Measurements from ENCODE around the gene PLEKHB1. TPM values are rescaled to one million over a fixed set of nuclear protein-coding genes. Genes with fewer than 3 reads are reported as not detected.

PLEKHB1 gene
- total RNA-seq, 1 experiment from 2014 or later: 22.9 TPM

DNA sequence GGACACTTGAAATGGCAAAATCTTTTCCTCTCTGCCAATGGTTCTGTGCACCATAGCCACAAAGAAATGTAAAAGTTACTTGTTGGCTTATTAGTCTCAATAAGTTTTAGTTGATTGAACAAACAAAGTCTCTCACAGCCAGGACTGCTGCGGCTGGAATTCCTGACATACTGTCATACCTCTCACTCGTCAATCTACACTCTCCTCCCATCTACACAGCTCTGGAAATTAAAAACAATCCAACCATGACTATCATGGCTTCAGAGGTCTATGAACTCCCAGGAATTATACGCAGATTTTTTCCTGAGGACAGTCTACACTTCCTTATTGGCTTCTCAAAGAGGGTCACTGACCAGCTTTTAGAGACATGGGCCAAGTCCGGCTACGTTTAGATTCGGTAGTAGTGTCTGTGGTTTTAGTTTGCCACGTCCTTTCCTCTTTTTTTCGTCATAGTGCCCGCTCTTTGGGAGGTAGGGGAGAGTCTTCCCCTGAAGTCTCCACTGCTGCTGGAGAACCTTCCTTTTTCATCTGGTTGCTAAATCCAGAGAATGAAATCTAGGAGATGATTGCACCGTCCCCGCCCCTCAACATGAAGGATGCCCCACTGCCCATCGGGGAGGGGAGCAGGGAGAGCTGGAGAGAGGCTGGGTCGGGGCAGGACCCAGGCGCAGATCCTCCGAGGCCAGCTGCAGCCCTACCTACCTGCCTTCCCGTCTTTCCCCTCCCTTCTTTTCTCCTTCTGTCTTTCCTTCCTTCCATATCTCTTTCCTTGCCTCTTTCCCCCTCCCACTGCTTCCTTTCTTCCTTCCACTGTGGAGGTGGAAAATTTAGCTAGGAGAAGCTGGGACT is 1.0 kb upstream of the PLEKHB1 start:
- H3K36me3 ChIP-seq (ENCODE audit: control insufficient read depth in 1 of 2, insufficient read depth in 2 of 2, low read length in 2 of 2): no peaks in the 10 kb centered on the region
- no peaks in the 10 kb centered on the region for H3K9me2 ChIP-seq (ENCODE audit: insufficient read depth)
- TF ChIP-seq POLR2AphosphoS5 (IDR thresholded peaks at IDR 0.05; ENCODE audit: low read depth, low read length) (no peak), TCF7L2 (IDR thresholded peaks at IDR 0.05; ENCODE audit: borderline replicate concordance, extremely low read depth, insufficient read depth, insufficient read length) (no peak), EZH2 (IDR thresholded peaks at IDR 0.05) (no peak), SIN3A (IDR thresholded peaks at IDR 0.05; ENCODE audit: low read depth) (no peak), POLR2A (IDR thresholded peaks at IDR 0.05; ENCODE audit: borderline replicate concordance, extremely low read depth, insufficient read depth, insufficient read length) (no peak), JUND (IDR thresholded peaks at IDR 0.05) (no peak), EGR1 (IDR thresholded peaks at IDR 0.05; ENCODE audit: low read depth) (no peak)
- TF ChIP-seq, protein P1, sequence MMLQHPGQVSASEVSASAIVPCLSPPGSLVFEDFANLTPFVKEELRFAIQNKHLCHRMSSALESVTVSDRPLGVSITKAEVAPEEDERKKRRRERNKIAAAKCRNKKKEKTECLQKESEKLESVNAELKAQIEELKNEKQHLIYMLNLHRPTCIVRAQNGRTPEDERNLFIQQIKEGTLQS (IDR thresholded peaks at IDR 0.05): no peak
- DNase-seq (ENCODE audit: low read depth, low spot score) (no peak), ATAC-seq (no peak)
- no peak overlapping the region for H3K9ac ChIP-seq (ENCODE audit: low read length)
- POLR2A ChIA-PET: no interaction called here
- CTCF ChIA-PET: no interaction called here
- H3K9me3 ChIP-seq (ENCODE audit: control insufficient read depth in 1 of 2, insufficient read depth in 1 of 2, low read depth in 1 of 2, low read length in 2 of 2): no peaks in the 10 kb centered on the region
- H3K4me1 ChIP-seq (ENCODE audit: control insufficient read depth in 1 of 2, insufficient read depth in 2 of 2, low read length in 2 of 2): peaks cover 3 to 14% of the 10 kb centered on the region in 2 experiments; a peak in 2 of 4 replicates
- H3K27ac ChIP-seq (ENCODE audit: low read depth, low read length): no peak overlapping the region
- H3K27me3 ChIP-seq (ENCODE audit: insufficient read depth, low read length): no peaks in the 10 kb centered on the region
- H3K4me2 ChIP-seq (ENCODE audit: low read length): no peak overlapping the region
- intact Hi-C loops (cut with micrococcal nuclease): no loop called here
- no peaks in the 10 kb centered on the region for H3K79me2 ChIP-seq (ENCODE audit: insufficient read depth, low read length)
- H3K4me3 ChIP-seq (replicated peaks in 1 of 2; ENCODE audit: low read depth in 1 of 2, low read length in 2 of 2): no peak overlapping the region
- no TSS peak for BruUV-seq (replicated peaks)
- H4K20me1 ChIP-seq (ENCODE audit: insufficient read depth): no peaks in the 10 kb centered on the region
- RAD21 ChIA-PET (ENCODE audit: low non-redundant PET in 1 of 2, low total read pairs in 2 of 2, uncharacterized antibody in 2 of 2, unreplicated experiment in 2 of 2): no interaction called here
- H2AFZ ChIP-seq (ENCODE audit: low read depth, low read length, poor library complexity, severe bottlenecking): no peak overlapping the region

Data from HCT116 (cell line).